ENCODE data around the gene ACAA1. TPM values are rescaled to one million over a fixed set of nuclear protein-coding genes. Genes with fewer than 3 reads are reported as not detected.

Gene ACAA1
- total and polyA plus RNA-seq, 2 of the 13 experiments (the other 11 are each of a cell fraction or from before 2014, with no cell fraction given): 60.8 to 188 TPM

DNA sequence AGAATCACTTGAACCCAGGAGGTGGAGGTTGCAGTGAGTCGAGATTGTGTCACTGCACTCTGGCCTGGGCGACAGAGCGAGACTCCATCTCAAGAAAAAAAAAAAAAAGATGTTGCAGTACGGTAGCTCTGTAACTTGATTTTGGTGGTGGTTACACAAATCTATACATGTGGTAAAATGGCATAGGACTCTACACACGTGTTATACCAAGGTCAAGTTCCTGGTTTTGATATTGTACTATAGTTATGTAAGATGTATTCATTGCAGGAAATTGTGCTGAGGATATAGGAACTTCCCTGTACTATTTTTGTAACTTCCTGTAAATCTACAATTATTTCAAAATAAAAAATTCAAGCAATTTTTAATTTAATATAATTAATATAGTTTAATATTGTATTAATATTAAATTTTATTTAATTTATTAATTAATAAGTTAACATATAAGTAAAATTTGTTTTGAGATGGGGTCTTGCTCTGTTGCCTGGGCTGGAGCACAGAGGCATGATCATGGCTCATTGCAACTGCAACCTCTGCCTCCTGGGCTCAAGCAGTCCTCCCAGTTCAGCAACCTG is 11.5 kb upstream of the ACAA1 start:
- H3K9ac ChIP-seq (ENCODE audit: insufficient read depth, low read depth, low read length): no peak overlapping the region
- POLR2A ChIA-PET: interaction anchor here (1.7 kb wide), 1 partner anchor 11 kb away, joined by 4 read pairs; the partner anchor contains the start of gene ACAA1
- no peaks in the 10 kb centered on the region for H4K20me1 ChIP-seq (ENCODE audit: insufficient read depth, low read length)
- ATAC-seq (no peak), FAIRE-seq (no peak), DNase-seq (ENCODE audit: low spot score) (no peak)
- BruUV-seq (replicated peaks): no TSS peak
- in situ Hi-C loops (cut with HindIII; ENCODE audit: extremely low pct_ligation_motif_present, low pct_unique_long_range_greater_than_20kb) (loop anchor here (25.0 kb wide), 1 partner anchor 314 kb away; the partner anchor contains the start of gene ACVR2B), intact Hi-C loops (cut with micrococcal nuclease; ENCODE audit: unreplicated experiment) (no loop called here)
- TF ChIP-seq ZNF670 (CRISPR knock-in tag; IDR thresholded peaks at IDR 0.05; ENCODE audit: borderline replicate concordance) (no peak), ZNF367 (CRISPR knock-in tag; IDR thresholded peaks at IDR 0.05; ENCODE audit: borderline replicate concordance) (no peak), TMF1 (CRISPR knock-in tag; IDR thresholded peaks at IDR 0.05; ENCODE audit: low read depth) (no peak), KLF9 (CRISPR knock-in tag; IDR thresholded peaks at IDR 0.05; ENCODE audit: low read depth) (no peak), HOXA5 (CRISPR knock-in tag; IDR thresholded peaks at IDR 0.05) (no peak), TBX2 (CRISPR knock-in tag; IDR thresholded peaks at IDR 0.05; ENCODE audit: borderline replicate concordance) (no peak), ZNF550 (CRISPR knock-in tag; IDR thresholded peaks at IDR 0.05; ENCODE audit: borderline replicate concordance) (no peak)
- TF ChIP-seq, protein P1, sequence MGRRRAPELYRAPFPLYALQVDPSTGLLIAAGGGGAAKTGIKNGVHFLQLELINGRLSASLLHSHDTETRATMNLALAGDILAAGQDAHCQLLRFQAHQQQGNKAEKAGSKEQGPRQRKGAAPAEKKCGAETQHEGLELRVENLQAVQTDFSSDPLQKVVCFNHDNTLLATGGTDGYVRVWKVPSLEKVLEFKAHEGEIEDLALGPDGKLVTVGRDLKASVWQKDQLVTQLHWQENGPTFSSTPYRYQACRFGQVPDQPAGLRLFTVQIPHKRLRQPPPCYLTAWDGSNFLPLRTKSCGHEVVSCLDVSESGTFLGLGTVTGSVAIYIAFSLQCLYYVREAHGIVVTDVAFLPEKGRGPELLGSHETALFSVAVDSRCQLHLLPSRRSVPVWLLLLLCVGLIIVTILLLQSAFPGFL (CRISPR knock-in tag; IDR thresholded peaks at IDR 0.05): no peak
- TF ChIP-seq, protein P2, sequence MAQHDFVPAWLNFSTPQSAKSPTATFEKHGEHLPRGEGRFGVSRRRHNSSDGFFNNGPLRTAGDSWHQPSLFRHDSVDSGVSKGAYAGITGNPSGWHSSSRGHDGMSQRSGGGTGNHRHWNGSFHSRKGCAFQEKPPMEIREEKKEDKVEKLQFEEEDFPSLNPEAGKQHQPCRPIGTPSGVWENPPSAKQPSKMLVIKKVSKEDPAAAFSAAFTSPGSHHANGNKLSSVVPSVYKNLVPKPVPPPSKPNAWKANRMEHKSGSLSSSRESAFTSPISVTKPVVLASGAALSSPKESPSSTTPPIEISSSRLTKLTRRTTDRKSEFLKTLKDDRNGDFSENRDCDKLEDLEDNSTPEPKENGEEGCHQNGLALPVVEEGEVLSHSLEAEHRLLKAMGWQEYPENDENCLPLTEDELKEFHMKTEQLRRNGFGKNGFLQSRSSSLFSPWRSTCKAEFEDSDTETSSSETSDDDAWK (CRISPR knock-in tag; IDR thresholded peaks at IDR 0.05): no peak
- no peaks in the 10 kb centered on the region for H3K79me2 ChIP-seq (ENCODE audit: insufficient read depth, low read length)
- CTCF ChIA-PET (ENCODE audit: low intra/inter-chr PET ratio, low total read pairs): no interaction called here
- H3K27me3 ChIP-seq (ENCODE audit: control insufficient read depth in 1 of 2, insufficient read depth in 2 of 2, low read length in 2 of 2): no peaks in the 10 kb centered on the region
- H3K4me3 ChIP-seq (replicated peaks in 1 of 3; ENCODE audit: insufficient read depth in 1 of 3, low read depth in 2 of 3, low read length in 3 of 3): no peak overlapping the region
- no peak overlapping the region for H2AFZ ChIP-seq (ENCODE audit: low read length)
- 0 out of 2 replicates have a peak, but pooled peaks cover 9% of the 10 kb centered on the region for H3K9me3 ChIP-seq (ENCODE audit: low read length)
- peaks cover 7% of the 10 kb centered on the region; the same call in 1 of the 2 replicates for H3K4me1 ChIP-seq (ENCODE audit: insufficient read depth, low read length)
- WGBS (ENCODE audit: low lambda C conversion rate): 57% methylated on average over 5 of the region's 5 CpGs
- no peak overlapping the region for H3K27ac ChIP-seq (ENCODE audit: extremely low read length, insufficient read depth, low read length)
- no peak overlapping the region for H3K4me2 ChIP-seq (ENCODE audit: low read depth, low read length)
- no peaks in the 10 kb centered on the region for H3K36me3 ChIP-seq (replicated peaks in 1 of 2; ENCODE audit: control insufficient read depth in 1 of 2, insufficient read depth in 2 of 2, low read length in 2 of 2)
